Heart right ventricle (tissue), 16 donors: ENCODE measurements around the gene TMTC1. TPM values are rescaled to one million over a fixed set of nuclear protein-coding genes. Genes with fewer than 3 reads are reported as not detected.

Source experiments
- ATAC-seq, 8 donors: fragments of 200-7000 bp; cut with Tn5 transposase; one replicate each; pipeline ENCODE4 v1.9.1; 2020; ENCODE audit warnings: mild to moderate bottlenecking in 8 of 8, moderate library complexity in 8 of 8, moderate number of reproducible peaks in 1 of 8
- DNase-seq, 2 donors: peaks; one replicate each; pipeline ENCODE4 v3.0.0-alpha.2; 2020
- H3K27ac ChIP-seq, 10 donors: fragments of 200-600 bp; sonication (generic) in 2 of 10; one replicate each; pipeline versions ENCODE4 v1.5.0 to v1.8.0; 2020 to 2022; ENCODE audit warnings: mild to moderate bottlenecking in 3 of 10
- H3K27me3 ChIP-seq, 7 donors: fragments of 200-600 bp; one replicate each; pipeline ENCODE4 v1.8.0; 2021 to 2022; ENCODE audit warnings: mild to moderate bottlenecking in 2 of 7
- H3K36me3 ChIP-seq, 9 donors: fragments of 200-600 bp; sonication (generic) in 1 of 9; one replicate each; pipeline versions ENCODE4 v1.5.0 to v1.8.0; 2020 to 2022; ENCODE audit warnings: mild to moderate bottlenecking in 2 of 9
- H3K4me1 ChIP-seq, 9 donors: fragments of 200-600 bp; sonication (generic) in 1 of 9; one replicate each; pipeline versions ENCODE4 v1.5.0 to v1.8.0; 2020 to 2022; ENCODE audit warnings: mild to moderate bottlenecking in 4 of 9
- H3K4me3 ChIP-seq, 10 donors: fragments of 200-600 bp; sonication (generic) in 2 of 10; one replicate each; pipeline versions ENCODE4 v1.5.0 to v1.8.0; 2020 to 2022; ENCODE audit warnings: mild to moderate bottlenecking in 7 of 10, moderate library complexity in 2 of 10
- H3K9me3 ChIP-seq, 11 donors: fragments of 200-600 bp in 10 of 11; sonication (generic) in 2 of 11; one replicate each; pipeline versions ENCODE4 v1.5.0 to v1.8.0; 2013 to 2022; ENCODE audit warnings: mild to moderate bottlenecking in 2 of 11, control low read depth in 1 of 11, moderate library complexity in 1 of 11
- WGBS, 2 donors: extraction: QIAGEN DNeasy Blood & Tissue Kit; methylation state at CpG; one replicate each; pipeline ENCODE4 v1.1.7; 2013; ENCODE audit warnings: inconsistent platforms in 1 of 2; 5-methylcytosine and 5-hydroxymethylcytosine counted together
- intact Hi-C, 10 donors: fragments of 100-400 bp; cut with DNase I; formaldehyde crosslinking; loops; one replicate each; pipeline versions ENCODE4 v1.11.1 to v1.14.2; 2022
- polyA plus RNA-seq, 2 donors: library from polyadenylated mRNA; stranded (reverse); fragments of 200-250 nt; gene quantifications; one replicate each; pipeline ENCODE4 v1.2.3, GENCODE V29; 2013
- total RNA-seq, 10 donors: library from RNA; stranded (reverse); fragmentation: NEBNext Ultra II Directional in 3 of 10; extraction: Animal tissue kit (Norgen Biotek cat#: 25700) in 3 of 10; gene quantifications; one replicate each; pipeline versions ENCODE4 v1.2.1 to v1.2.4, GENCODE V29; 2021 to 2023
- TF ChIP-seq, protein P1 (sequence below), 9 donors: fragments of 200-600 bp; sonication (generic) in 2 of 9; IDR thresholded peaks; one replicate each; pipeline versions ENCODE4 v1.5.0 to v1.8.0; 2021 to 2022; ENCODE audit warnings: antibody characterized with exemption in 9 of 9, mild to moderate bottlenecking in 5 of 9, moderate library complexity in 1 of 9
- donor health status: Arrhythmogenic right ventricular cardiomyopathy.
- donor health status: ischemic (EF 13 %, LVEDD 7.1; RV severe dilation, severe dysfunction).
- donor health status: healthy with polysubstance abuse.
- donor health status: DM: no; HTN: yes; CAD: no.
- donor health status: DM: no; HTN: no; CAD: no.
- donor health status: ischemic (EF 25% LVEDD 6.9; RV normal size, moderate dysfunction).
- donor health status: ischemic (EF 25% LVEDD 5.7; RV mildly dilated, moderate dysfunction).
- donor health status: healthy.
- donor health status: DM: yes; HTN: yes; CAD: no.
- donor health status: Ischemic cardiomyopathy.
- donor health status: ischemic (EF 35%, LVEDD 5.7; RV mildly dilated, moderate dysfunction).
- donor health status: nonischemic (EF 11% LVEDD 7.7; RV severe dilation, severe dysfunction).
- donor health status: DM: yes; HTN: yes; CAD: no.
- donor health status: PGD.
- donor health status: ischemic (EF 29% LVEDD 5.4; RV normal size, mild dysfunction).
- donor health status: nonischemic (EF 23%, LVEDD 6.1; RV moderate dilation, normal function).

The TMTC1 gene
- total and polyA plus RNA-seq, 12 donors, result 9.6 to 54.2 (median 22.9) TPM

DNA sequence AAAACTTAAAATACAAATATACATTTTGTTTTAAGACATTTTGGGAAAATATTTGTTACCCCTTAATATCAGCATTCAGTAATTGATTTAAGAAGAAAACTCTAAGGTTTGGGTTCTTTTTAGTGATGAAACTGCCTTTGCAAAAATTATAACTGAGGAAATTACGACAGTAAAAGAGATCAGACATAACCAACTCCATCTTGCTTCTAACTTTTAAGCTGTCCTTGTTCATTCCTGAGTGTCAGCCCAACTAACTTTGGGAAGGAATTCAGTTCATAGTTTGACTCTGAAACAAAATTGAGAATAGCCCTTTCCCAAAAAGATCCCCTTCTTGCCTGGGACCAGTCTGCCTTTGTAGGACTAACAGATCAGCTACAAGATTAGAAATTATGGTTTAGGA lies 93.0 kb downstream of the TMTC1 start:
- Histone ChIP-seq H3K4me1 (peaks cover 0 to 11% (median 0%) of the 10 kb centered on the region in 9 donors), H3K27me3 (no peaks in the 10 kb centered on the region), H3K27ac (peak overlapping the region in 1 of 10 donors; percentile 9), H3K9me3 (peaks cover 0 to 3% (median 0%) of the 10 kb centered on the region in 11 donors), H3K4me3 (no peak overlapping the region), H3K36me3 (no peaks in the 10 kb centered on the region)
- TF ChIP-seq, protein P1, sequence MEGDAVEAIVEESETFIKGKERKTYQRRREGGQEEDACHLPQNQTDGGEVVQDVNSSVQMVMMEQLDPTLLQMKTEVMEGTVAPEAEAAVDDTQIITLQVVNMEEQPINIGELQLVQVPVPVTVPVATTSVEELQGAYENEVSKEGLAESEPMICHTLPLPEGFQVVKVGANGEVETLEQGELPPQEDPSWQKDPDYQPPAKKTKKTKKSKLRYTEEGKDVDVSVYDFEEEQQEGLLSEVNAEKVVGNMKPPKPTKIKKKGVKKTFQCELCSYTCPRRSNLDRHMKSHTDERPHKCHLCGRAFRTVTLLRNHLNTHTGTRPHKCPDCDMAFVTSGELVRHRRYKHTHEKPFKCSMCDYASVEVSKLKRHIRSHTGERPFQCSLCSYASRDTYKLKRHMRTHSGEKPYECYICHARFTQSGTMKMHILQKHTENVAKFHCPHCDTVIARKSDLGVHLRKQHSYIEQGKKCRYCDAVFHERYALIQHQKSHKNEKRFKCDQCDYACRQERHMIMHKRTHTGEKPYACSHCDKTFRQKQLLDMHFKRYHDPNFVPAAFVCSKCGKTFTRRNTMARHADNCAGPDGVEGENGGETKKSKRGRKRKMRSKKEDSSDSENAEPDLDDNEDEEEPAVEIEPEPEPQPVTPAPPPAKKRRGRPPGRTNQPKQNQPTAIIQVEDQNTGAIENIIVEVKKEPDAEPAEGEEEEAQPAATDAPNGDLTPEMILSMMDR (IDR thresholded peaks at IDR 0.05), result no peak
- ATAC-seq (no peak), DNase-seq (no peak)
- 92 to 96% methylated on average over 1 of the region's 1 CpG for WGBS, 2 donors
- intact Hi-C loops, result no loop called here

DNA sequence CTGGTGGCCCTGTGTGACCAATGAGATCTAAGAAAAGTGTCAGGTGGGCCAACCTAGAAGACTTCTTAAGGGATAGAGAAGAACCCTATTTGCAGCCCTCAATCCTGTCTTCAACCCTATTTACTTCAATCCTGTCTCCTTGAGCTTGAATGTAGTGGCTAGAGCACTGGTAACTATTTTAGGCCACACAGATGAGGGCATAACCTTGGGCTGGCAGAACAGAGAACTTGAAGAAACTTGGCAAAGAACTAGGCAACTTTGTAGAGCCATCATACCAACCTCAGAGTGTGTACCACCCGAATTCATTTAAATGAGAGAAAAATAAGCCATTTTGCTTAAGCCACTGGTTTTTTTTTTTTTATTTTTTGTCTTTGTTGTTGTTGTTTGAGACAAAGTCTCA lies 94.8 kb downstream of the TMTC1 start:
- WGBS, 2 donors, result 80 to 93% methylated on average over 1 of the region's 1 CpG
- H3K9me3 ChIP-seq, result peaks cover 0 to 3% (median 0%) of the 10 kb centered on the region in 11 donors
- peak overlapping the region in 1 of 10 donors; percentile 37 for H3K27ac ChIP-seq
- no peak for DNase-seq
- no peaks in the 10 kb centered on the region for H3K27me3 ChIP-seq
- TF ChIP-seq, protein P1 (IDR thresholded peaks at IDR 0.05), result no peak
- ATAC-seq, result peak in 5 of 8 donors; percentile 46 to 92 (median 62)
- H3K4me3 ChIP-seq, result no peak overlapping the region
- H3K36me3 ChIP-seq, result no peaks in the 10 kb centered on the region
- H3K4me1 ChIP-seq, result peaks cover 0 to 19% (median 3%) of the 10 kb centered on the region in 9 donors
- intact Hi-C loops, result no loop called here

DNA sequence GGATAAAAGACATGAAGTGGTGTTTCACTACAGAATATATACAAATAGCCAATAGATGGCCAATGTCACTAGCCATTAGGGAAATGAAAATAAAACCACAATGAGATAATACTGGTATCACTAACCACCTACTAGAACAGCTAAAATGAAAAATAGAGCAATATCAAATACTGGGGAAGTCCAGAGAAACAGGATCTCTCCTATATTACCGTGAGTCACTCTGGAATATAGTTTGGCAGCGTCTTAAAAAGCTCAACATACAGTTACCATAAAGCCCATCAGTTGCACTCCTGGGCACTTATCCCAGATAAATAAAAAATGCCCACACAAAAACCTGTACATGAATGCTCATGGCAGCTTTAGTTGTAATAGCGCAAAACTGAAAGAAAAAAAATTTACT lies 101.7 kb downstream of the TMTC1 start:
- H3K4me3 ChIP-seq, result no peak overlapping the region
- DNase-seq (no peak), ATAC-seq (no peak)
- H3K36me3 ChIP-seq, result no peaks in the 10 kb centered on the region
- peaks cover 0 to 15% (median 6%) of the 10 kb centered on the region in 9 donors for H3K4me1 ChIP-seq
- H3K27ac ChIP-seq, result no peak overlapping the region
- WGBS, 2 donors, result 95 to 97% methylated on average over 3 of the region's 3 CpGs
- no peaks in the 10 kb centered on the region for H3K9me3 ChIP-seq
- intact Hi-C loops, result no loop called here
- TF ChIP-seq, protein P1 (IDR thresholded peaks at IDR 0.05), result no peak
- H3K27me3 ChIP-seq, result no peaks in the 10 kb centered on the region

DNA sequence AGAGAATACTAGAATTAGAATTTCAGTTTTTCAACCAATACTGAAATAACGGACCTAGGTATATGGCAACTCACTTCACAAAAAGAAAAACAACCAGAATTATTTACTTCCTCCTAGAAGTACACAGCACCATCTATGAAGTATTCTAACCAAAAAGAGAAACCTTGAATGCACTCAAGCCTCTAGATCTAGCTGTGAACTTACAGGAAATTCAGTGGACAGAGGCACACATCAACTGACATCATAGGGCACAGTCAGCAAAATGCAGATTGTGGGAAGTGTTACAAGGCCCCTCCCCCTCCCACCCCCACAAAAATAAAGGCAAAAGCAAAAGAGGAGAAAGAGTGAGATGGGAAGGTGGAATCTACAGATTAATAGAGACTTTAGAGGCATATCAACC lies 102.4 kb downstream of the TMTC1 start:
- no peak overlapping the region for H3K4me3 ChIP-seq
- DNase-seq, result no peak
- intact Hi-C loops, result no loop called here
- H3K27ac ChIP-seq, result no peak overlapping the region
- TF ChIP-seq, protein P1 (IDR thresholded peaks at IDR 0.05), result no peak
- H3K36me3 ChIP-seq, result no peaks in the 10 kb centered on the region
- ATAC-seq, result no peak
- H3K4me1 ChIP-seq, result peaks cover 0 to 22% (median 10%) of the 10 kb centered on the region in 9 donors
- H3K9me3 ChIP-seq, result no peaks in the 10 kb centered on the region
- no peaks in the 10 kb centered on the region for H3K27me3 ChIP-seq
- 93 to 100% methylated on average over 1 of the region's 1 CpG for WGBS, 2 donors
